WTC11 (cell line): Measurements from ENCODE around the gene GALNT17. TPM values are rescaled to one million over a fixed set of nuclear protein-coding genes. Genes with fewer than 3 reads are reported as not detected.

ENCODE experiments used
- ATAC-seq: fragments of 200-7000 bp; cut with Tn5 transposase; 2 replicates; pipeline ENCODE4 v1.10.0; 2021; ENCODE audit warnings: mild to moderate bottlenecking, moderate library complexity
- CTCF ChIA-PET: fragments of 300-600 bp; sonication (Branson Sonifier 250); formaldehyde crosslinking; loops from one replicate; lab custom pipeline; 2021; ENCODE audit warnings: antibody characterized with exemption; lab: Charles Lee
- POLR2A ChIA-PET: fragments of 350-600 bp; sonication (Branson Sonifier 250); formaldehyde crosslinking; loops from one replicate; lab custom pipeline; 2021; ENCODE audit warnings: antibody characterized with exemption; lab: Charles Lee
- DNase-seq: peaks from one replicate; pipeline ENCODE4 v3.0.0; 2021; ENCODE audit warnings: low spot score
- H3K27ac Mint-ChIP-seq: 2 replicates; pipeline ENCODE4 v1.8.0; 2021; ENCODE audit warnings: mixed read lengths
- H3K27me3 Mint-ChIP-seq: 2 replicates; pipeline ENCODE4 v1.8.0; 2021; ENCODE audit warnings: low read depth, mild to moderate bottlenecking, moderate library complexity, mixed read lengths
- H3K36me3 Mint-ChIP-seq: 2 replicates; pipeline ENCODE4 v1.8.0; 2021; ENCODE audit warnings: mixed read lengths
- H3K4me1 Mint-ChIP-seq: 2 replicates; pipeline ENCODE4 v1.8.0; 2022; ENCODE audit warnings: mixed read lengths
- H3K4me3 Mint-ChIP-seq: 2 replicates; pipeline ENCODE4 v1.8.0; 2021; ENCODE audit warnings: mild to moderate bottlenecking, moderate library complexity, mixed read lengths
- H3K9me3 Mint-ChIP-seq: 2 replicates; pipeline ENCODE4 v1.8.0; 2021; ENCODE audit warnings: mixed read lengths
- ELF4 ChIP-seq: sonication (generic); formaldehyde crosslinking; IDR thresholded peaks from 2 replicates; pipeline ENCODE4 v1.8.1; 2022; ENCODE audit warnings: low read depth, mild to moderate bottlenecking, moderate library complexity, missing genetic modification reagents
- HMGA2 ChIP-seq: fragments of 250-450 bp; sonication (Bioruptor Pico); IDR thresholded peaks from 2 replicates; pipeline ENCODE4 v1.4.0; 2021; ENCODE audit warnings: mild to moderate bottlenecking, moderate library complexity
- JAZF1 ChIP-seq: fragments of 250-450 bp; sonication (Bioruptor Pico); IDR thresholded peaks from 2 replicates; pipeline ENCODE4 v1.9.0; 2021; ENCODE audit warnings: moderate library complexity, mild to moderate bottlenecking, inconsistent platforms
- OVOL2 ChIP-seq: fragments of 250-450 bp; sonication (Bioruptor Pico); IDR thresholded peaks from 2 replicates; pipeline ENCODE4 v1.9.0; 2021; ENCODE audit warnings: mild to moderate bottlenecking, borderline replicate concordance
- RORB ChIP-seq: fragments of 250-450 bp; sonication (Bioruptor Pico); IDR thresholded peaks from 2 replicates; pipeline ENCODE4 v1.9.0; 2021; ENCODE audit warnings: mild to moderate bottlenecking
- ZNF263 ChIP-seq: sonication (generic); formaldehyde crosslinking; IDR thresholded peaks from 2 replicates; pipeline ENCODE4 v1.8.1; 2022; ENCODE audit warnings: low read depth, mild to moderate bottlenecking, moderate library complexity, missing genetic modification reagents
- ZNF423 ChIP-seq: fragments of 250-450 bp; sonication (Bioruptor Pico); IDR thresholded peaks from 2 replicates; pipeline ENCODE4 v2.1.2; 2022; ENCODE audit warnings: mild to moderate bottlenecking, moderate library complexity
- total RNA-seq: library from RNA; stranded (reverse); gene quantifications from 3 replicates; pipeline ENCODE4 v1.2.3, GENCODE V29; 2021
- TF ChIP-seq, protein P1 (sequence below): sonication (generic); formaldehyde crosslinking; conservative IDR thresholded peaks from 2 replicates; pipeline ENCODE4 v1.8.1; 2023; ENCODE audit warnings: mild to moderate bottlenecking, low read depth, missing genetic modification reagents, moderate library complexity
- TF ChIP-seq, protein P2 (sequence below): sonication (generic); formaldehyde crosslinking; IDR thresholded peaks from 2 replicates; pipeline ENCODE4 v1.8.0; 2022; ENCODE audit warnings: mild to moderate bottlenecking, missing genetic modification reagents
- TF ChIP-seq, protein P3 (sequence below): sonication (generic); formaldehyde crosslinking; IDR thresholded peaks from 2 replicates; pipeline ENCODE4 v1.8.0; 2022; ENCODE audit warnings: missing genetic modification reagents
- TF ChIP-seq, protein P4 (sequence below): fragments of 250-450 bp; sonication (Bioruptor Pico); conservative IDR thresholded peaks from 2 replicates; pipeline ENCODE4 v1.9.0; 2021; ENCODE audit warnings: mild to moderate bottlenecking

The GALNT17 gene
- total RNA-seq, 1 experiment from 2014 or later: 61.1 TPM

DNA sequence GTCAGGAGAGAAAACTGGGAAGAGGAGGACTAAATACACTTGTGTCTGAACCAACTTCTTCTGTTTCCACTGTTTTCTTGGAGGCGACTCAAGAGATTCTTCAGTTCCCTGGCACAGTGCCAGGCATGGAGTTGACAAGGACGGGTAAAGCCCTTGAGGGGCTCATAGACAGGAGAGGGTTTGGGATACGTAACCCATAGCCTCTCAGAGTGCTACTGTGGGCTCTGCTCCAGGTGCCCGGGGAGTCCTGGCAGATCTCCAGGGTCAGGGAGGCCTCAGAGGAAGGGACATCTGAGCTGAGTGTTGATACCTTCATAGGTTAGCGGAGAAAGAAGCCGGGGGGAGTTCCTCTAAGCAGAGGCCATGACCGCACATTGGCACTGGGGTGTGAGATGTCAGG lies 42.0 kb downstream of the GALNT17 start (continued):
- TF ChIP-seq, protein P1, sequence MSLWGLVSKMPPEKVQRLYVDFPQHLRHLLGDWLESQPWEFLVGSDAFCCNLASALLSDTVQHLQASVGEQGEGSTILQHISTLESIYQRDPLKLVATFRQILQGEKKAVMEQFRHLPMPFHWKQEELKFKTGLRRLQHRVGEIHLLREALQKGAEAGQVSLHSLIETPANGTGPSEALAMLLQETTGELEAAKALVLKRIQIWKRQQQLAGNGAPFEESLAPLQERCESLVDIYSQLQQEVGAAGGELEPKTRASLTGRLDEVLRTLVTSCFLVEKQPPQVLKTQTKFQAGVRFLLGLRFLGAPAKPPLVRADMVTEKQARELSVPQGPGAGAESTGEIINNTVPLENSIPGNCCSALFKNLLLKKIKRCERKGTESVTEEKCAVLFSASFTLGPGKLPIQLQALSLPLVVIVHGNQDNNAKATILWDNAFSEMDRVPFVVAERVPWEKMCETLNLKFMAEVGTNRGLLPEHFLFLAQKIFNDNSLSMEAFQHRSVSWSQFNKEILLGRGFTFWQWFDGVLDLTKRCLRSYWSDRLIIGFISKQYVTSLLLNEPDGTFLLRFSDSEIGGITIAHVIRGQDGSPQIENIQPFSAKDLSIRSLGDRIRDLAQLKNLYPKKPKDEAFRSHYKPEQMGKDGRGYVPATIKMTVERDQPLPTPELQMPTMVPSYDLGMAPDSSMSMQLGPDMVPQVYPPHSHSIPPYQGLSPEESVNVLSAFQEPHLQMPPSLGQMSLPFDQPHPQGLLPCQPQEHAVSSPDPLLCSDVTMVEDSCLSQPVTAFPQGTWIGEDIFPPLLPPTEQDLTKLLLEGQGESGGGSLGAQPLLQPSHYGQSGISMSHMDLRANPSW (CRISPR knock-in tag): no peak
- no peak for TF ChIP-seq JAZF1 (CRISPR knock-in tag)
- no peak for TF ChIP-seq HMGA2 (CRISPR knock-in tag)
- no peak for TF ChIP-seq ZNF423 (CRISPR knock-in tag)

DNA sequence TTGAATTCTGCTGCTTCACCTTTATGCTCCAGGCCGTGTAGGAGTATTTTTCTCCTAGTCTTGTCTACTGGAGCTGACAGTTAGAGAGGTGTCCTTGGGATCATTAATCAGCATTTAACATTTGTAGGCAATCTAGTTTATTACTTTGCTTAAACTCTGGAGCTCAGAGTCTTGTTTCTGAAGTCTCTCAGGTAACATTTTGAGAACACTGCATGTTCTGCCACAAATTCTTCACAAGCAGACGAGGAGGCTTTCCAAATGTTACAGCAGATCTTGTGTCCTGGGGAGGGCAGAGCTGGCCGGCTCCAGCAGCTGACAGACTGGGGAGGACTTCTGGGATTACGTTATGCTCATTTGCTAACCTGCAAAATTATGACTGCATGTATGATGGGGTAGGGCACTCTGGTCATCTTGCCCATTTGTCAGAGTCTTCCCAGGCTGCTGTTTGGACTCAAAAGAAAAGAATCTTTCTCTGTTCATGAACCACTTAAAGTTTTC lies 50.5 kb downstream of the GALNT17 start:
- Mint-ChIP-seq H3K27me3 (no peaks in the 10 kb centered on the region), H3K4me3 (no peak overlapping the region)
- TF ChIP-seq, protein P2, sequence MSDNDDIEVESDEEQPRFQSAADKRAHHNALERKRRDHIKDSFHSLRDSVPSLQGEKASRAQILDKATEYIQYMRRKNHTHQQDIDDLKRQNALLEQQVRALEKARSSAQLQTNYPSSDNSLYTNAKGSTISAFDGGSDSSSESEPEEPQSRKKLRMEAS (CRISPR knock-in tag): no peak
- TF ChIP-seq, protein P3, sequence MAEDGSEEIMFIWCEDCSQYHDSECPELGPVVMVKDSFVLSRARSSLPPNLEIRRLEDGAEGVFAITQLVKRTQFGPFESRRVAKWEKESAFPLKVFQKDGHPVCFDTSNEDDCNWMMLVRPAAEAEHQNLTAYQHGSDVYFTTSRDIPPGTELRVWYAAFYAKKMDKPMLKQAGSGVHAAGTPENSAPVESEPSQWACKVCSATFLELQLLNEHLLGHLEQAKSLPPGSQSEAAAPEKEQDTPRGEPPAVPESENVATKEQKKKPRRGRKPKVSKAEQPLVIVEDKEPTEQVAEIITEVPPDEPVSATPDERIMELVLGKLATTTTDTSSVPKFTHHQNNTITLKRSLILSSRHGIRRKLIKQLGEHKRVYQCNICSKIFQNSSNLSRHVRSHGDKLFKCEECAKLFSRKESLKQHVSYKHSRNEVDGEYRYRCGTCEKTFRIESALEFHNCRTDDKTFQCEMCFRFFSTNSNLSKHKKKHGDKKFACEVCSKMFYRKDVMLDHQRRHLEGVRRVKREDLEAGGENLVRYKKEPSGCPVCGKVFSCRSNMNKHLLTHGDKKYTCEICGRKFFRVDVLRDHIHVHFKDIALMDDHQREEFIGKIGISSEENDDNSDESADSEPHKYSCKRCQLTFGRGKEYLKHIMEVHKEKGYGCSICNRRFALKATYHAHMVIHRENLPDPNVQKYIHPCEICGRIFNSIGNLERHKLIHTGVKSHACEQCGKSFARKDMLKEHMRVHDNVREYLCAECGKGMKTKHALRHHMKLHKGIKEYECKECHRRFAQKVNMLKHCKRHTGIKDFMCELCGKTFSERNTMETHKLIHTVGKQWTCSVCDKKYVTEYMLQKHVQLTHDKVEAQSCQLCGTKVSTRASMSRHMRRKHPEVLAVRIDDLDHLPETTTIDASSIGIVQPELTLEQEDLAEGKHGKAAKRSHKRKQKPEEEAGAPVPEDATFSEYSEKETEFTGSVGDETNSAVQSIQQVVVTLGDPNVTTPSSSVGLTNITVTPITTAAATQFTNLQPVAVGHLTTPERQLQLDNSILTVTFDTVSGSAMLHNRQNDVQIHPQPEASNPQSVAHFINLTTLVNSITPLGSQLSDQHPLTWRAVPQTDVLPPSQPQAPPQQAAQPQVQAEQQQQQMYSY (CRISPR knock-in tag): no peak
- no peak for TF ChIP-seq OVOL2
- no peak for TF ChIP-seq RORB
- TF ChIP-seq JAZF1 (CRISPR knock-in tag): no peak
- no peak for TF ChIP-seq ELF4 (CRISPR knock-in tag)
- TF ChIP-seq, protein P4, sequence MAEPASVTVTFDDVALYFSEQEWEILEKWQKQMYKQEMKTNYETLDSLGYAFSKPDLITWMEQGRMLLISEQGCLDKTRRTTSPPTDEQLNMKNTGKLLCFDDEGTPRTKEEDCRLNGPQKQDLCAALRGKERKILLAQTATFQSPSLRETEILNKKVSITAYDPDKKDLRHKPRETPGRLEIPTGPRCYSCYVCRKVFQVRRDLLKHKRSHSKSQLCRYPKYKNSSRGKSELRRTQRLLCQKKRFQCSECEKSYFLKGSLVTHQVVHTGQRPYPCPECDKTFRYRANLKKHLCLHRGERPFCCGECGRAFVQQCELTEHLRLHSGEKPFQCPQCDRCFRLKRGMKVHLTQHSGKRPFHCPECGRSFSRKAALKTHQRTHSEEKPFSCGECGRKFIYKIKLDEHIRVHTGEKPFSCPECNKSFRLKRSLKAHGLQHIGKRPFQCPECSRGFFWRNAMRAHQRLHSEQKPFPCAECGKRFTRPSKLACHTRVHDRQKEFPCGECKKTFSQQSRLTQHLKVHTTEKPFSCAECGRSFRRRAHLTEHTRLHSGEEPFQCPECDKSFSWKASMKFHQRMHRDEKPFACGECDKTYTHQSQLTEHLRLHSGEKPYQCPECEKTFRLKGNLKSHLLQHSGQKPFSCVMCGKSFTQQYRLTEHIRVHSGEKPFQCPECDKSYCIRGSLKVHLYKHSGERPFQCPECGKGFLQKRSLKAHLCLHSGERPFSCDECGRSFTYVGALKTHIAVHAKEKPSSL (CRISPR knock-in tag): no peak
- TF ChIP-seq, all 79 proteins: peak for 0
- ChIA-PET CTCF (interaction anchor here (1.2 kb wide), 1 partner anchor 51 kb away, joined by 3 read pairs; no protein-coding TSS in a partner anchor), POLR2A (no interaction called here)
- ATAC-seq: no peak
- peaks cover 24% of the 10 kb centered on the region for H3K36me3 Mint-ChIP-seq
- DNase-seq: no peak
- peaks cover 8% of the 10 kb centered on the region; the same call in 1 of the 2 replicates for H3K9me3 Mint-ChIP-seq
- peaks cover 57% of the 10 kb centered on the region for H3K4me1 Mint-ChIP-seq
- no peak overlapping the region; the same call in 1 of the 2 replicates for H3K27ac Mint-ChIP-seq

DNA sequence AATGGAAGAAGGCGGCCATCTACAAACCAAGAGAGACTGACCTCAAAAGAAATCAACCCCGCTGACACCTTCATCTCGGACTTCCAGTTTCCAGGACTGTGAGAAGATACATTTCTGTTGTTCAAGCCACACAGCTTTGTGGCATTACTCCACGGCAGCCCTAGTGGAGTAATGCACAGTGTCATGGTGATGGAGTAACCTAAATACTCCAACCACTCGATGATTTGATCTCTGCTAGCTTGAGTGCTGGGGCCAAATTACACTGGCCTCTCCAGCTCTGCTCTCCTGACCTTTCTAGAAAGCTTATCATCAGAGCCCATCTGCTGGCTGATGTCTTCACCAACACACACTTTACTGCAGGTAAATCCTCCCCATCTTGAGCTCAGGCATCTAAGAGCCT lies 52.2 kb downstream of the GALNT17 start:
- no peak for ATAC-seq
- H3K27ac Mint-ChIP-seq: peak overlapping the region; percentile 30; the same call in 1 of the 2 replicates
- CTCF ChIA-PET: interaction anchor here (0.5 to 1.2 kb wide), 4 partner anchors 18 to 549 kb away, joined by 3 to 6 read pairs (median 4); no protein-coding TSS in a partner anchor
- H3K36me3 Mint-ChIP-seq: peaks cover 37% of the 10 kb centered on the region
- peaks cover 18% of the 10 kb centered on the region for H3K9me3 Mint-ChIP-seq
- H3K4me3 Mint-ChIP-seq: no peak overlapping the region
- POLR2A ChIA-PET: no interaction called here
- no peak for TF ChIP-seq ZNF263 (CRISPR knock-in tag)
- TF ChIP-seq, all 79 proteins: peak for 0
- H3K27me3 Mint-ChIP-seq: no peaks in the 10 kb centered on the region; the same call in 1 of the 2 replicates
- H3K4me1 Mint-ChIP-seq: peaks cover 46% of the 10 kb centered on the region
- no peak for DNase-seq
